HG02973 (cell line): ENCODE data around the gene DLK1.

Source experiments
- ATAC-seq: cut with Tn5 transposase; IDR thresholded peaks from one replicate; pipeline ENCODE4 v1.9.1; 2021; ENCODE audit warnings: moderate library complexity; ENCODE audit not compliant: unreplicated experiment

The DLK1 gene

DNA sequence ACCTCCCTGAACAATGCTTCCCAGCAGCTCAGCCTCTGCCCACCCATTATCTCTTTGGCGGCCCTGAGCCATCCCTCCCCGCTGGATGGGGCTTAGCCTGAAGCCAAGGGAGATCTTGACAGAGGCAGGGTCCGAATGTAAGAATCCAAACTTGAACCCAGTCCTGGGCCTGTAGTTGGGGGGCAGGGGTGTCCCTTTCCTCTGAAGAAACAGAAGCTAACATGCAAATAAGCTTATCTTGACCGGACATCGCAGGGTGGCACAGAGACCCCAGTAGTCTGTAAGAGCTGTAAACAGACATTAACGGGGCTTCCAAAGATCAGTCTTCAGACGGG, 6.0 kb downstream of the DLK1 start:
- no peak for ATAC-seq

DNA sequence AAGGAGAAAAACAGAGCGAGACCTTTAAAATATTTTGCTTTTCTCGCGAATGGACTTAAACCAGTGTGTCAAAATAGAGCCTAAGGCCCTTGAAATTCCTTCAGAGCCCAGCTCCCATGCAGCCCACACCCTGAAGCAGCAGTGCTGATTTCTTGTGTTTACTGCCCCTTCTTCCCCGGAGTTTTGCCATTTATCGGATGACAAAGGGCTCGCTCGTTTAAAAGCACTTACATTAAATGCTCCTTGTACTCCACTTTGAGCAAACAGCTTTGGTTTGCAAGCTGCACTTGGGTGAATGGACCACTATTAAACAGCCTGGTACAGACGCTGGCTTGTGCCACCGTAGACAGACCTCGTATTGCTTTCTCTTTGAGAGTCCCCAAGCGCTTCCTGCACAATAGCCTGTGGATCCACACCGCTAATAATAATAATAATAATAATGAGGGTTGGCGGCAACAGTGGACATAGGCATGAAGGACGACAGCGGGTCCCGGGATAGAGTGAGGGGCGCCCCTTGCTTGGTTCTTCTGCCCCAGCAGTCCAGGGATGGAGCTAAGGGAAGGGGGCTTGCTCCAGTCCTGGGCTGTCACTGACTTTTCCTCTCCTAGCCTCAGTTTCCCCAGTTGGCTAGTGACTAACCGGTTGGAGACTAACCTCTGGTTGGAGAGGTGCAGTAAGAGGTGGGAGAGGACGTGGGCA, 6.6 kb downstream of the DLK1 start:
- ATAC-seq = no peak

DNA sequence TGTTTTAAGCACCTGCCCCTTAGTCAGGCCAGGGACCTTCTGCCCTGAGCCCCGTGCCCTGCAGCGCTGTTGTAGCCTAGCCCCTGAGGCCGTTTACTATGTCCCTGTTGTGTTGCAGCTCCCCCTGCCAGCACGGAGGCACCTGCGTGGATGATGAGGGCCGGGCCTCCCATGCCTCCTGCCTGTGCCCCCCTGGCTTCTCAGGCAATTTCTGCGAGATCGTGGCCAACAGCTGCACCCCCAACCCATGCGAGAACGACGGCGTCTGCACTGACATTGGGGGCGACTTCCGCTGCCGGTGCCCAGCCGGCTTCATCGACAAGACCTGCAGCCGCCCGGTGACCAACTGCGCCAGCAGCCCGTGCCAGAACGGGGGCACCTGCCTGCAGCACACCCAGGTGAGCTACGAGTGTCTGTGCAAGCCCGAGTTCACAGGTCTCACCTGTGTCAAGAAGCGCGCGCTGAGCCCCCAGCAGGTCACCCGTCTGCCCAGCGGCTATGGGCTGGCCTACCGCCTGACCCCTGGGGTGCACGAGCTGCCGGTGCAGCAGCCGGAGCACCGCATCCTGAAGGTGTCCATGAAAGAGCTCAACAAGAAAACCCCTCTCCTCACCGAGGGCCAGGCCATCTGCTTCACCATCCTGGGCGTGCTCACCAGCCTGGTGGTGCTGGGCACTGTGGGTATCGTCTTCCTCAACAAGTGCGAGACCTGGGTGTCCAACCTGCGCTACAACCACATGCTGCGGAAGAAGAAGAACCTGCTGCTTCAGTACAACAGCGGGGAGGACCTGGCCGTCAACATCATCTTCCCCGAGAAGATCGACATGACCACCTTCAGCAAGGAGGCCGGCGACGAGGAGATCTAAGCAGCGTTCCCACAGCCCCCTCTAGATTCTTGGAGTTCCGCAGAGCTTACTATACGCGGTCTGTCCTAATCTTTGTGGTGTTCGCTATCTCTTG, 7.6 kb downstream of the DLK1 start:
- ATAC-seq = no peak

DNA sequence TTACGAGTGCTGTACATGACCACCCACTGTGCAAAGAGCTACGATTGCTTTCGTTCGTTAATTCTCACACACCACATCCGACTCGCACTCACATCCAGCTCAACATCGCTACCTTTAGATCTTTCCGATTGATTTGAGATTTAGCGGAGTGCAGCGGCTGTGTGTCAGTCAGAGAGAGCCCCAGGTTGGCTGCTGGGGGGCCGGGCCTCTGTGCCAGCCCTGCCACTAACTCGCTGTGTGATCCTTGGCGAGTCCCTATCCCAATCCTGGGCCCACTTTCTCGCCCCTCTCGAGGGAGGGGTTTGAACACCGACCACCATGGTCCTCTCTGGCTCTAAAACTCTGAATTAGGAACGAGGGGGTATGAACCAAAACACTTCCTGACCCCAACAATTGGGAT, 8.6 kb downstream of the DLK1 start:
- ATAC-seq = no peak

DNA sequence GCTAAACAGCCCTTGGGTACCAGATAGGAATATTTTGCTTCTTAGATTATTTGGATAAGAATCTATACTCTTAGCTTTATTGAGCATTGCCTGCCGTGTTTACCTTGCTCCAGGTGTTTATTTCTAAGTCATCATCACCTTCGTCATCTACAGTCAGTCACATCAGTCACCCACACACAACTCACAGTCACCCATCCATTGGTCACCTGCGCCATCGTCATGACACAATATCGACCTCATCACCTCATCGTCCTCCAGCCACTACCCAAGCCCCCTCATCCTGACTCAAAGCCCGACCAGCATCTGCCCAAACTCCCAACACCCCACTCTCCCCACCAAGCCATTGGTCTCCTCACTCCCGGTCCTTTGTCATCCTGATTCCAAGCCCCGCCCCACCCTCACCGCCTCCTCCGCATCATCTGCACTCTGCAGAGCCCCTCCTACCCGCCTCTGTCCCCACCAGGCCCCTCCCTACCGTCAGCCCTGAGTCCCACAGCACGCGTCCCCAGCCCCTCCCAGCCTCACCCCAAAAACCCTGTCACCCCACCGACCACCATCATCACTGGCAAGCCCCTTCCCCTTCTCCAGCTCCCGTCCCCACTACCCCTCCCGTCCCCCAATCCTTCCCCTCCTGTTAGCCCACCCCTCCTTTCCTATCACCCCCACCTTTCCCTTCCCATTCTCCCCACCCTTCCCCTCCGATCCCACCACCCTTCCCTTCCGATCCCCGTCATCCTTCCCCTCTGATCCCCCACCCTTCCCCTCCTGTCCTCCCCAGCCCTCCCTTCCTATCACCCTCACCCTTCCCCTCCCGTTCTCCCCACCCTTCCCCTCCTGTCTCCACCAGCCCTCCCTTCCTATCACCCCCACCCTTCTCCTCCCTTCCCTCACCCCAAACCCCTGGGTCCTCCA, 9.8 kb downstream of the DLK1 start:
- ATAC-seq = no peak

DNA sequence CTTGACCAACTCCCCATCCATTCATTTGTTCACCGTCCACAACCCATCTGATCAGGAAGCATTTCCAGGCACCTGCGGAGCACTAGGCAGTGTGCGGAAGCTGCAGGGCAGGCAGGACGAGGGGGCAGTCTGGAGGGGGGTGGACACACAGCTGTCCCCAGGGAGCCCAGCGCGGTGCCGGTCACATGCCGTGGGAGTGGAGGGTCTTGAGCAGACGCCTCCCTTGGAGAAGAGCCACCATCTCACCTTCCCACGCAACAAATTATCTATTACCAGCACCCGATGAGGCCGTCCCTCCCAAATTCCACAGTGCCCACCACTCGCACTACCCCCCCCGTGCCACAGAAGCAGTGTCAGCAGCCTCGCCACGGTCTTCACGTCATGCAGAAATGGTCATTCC, 10.8 kb downstream of the DLK1 start:
- no peak for ATAC-seq

DNA sequence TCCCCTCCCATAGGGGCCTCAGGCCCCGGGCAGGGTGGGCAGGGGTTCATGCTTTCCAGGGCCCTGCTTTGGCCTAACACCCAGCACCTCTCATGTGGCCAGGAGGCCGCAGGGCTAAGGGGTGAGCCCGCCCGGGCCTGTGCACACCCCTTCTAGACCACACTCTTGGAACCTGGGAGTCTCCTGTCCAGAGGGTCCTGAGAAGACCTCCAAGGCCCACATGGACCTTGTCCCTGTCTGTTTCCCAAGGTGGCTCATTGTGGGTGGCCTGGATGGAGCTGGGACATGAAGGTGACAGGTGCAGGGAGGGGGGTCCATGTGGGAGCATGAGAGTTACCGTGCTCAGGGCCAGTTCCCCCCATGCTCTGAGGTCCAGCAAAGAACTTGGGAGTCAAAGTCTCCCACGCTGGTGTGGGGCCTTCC, 11.6 kb downstream of the DLK1 start:
- ATAC-seq = no peak

DNA sequence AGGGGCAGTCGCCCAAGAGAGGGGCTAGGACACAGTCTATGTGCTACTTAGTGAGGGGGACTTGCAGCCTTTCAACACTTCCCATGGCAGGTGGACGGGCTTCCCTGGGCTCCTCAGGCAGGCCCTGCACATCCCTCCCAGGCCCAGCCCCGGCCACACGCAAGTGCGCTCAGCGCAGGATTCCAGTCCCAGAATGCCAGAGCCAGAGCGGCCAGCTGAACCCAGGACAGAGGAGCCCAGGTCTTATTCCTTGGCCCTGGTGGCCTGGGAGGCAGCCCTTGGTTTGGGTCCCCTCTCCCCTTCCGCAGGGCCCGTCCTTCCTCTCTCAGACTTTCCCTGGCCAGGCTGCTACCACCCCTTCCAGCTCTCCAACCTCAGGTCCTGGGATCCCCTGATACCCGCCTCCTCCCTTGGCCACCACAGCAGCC, 12.0 kb downstream of the DLK1 start:
- no peak for ATAC-seq

DNA sequence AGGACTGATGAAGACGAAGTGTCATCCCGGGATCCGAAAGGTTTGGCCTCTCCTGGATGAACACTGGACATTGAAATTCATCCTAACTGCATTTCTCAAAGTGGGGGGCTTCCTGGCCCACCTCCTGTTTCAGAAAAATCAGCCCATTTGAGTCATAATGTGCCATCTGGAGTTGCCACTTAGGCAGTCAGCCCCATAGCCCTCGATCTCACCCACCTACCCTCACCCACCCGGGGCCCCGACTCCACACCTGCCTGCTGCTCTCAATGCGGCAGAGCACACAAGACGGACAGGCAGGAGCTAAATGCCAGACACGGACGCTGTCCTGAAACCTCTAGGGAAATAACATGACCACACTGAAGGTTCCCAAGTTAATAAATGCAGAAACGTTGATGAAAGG, 12.6 kb downstream of the DLK1 start:
- ATAC-seq = no peak

DNA sequence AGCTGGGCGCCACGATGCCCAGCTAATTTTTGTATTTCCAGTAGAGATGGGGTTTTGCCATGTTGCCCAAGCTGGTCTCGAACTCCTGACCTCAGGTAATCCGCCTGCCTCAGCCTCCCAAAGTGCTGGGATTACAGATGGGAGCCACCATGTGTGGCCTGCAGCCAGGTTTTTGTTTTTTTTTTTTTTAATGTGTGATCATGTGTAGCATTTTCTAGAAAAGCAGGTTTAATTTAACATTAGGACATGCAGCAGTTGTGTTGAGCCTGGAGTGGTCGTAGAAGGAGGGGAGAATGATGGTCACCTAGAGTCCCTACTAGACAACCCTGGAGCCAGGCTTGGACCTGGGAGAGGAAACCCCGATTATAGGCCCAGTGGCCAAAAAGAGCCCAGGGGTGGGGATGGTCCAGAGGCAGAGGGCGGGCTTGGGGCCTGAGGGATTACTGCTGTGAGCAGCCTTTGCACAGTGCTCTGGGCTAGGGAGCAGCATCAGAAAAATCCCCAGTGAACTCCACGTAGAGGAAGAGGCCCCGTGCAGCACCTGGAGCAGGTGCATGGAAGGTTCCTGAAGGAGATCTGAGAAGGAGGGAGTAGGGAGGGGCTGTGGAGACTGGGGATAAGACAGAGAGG, 13.6 kb downstream of the DLK1 start:
- ATAC-seq = no peak

DNA sequence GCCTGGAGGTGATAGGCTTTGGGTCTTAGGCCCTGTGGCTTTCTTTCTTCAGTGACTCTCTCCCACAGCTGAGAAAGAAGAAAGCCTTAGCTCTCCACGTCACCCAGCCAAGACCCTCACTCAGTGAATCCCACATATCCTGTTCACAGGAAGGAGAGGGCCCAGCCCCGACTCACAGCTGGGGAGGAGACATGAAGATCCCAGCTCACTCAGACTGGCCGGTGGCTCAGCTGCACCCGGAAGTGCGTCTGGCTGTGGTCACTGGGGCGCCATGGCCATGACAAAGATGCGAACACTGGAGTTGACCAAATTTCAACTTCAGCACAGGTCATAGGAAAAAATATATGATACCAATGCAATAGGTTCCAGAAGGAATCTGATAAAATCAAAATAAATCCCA, 14.2 kb downstream of the DLK1 start:
- no peak for ATAC-seq

DNA sequence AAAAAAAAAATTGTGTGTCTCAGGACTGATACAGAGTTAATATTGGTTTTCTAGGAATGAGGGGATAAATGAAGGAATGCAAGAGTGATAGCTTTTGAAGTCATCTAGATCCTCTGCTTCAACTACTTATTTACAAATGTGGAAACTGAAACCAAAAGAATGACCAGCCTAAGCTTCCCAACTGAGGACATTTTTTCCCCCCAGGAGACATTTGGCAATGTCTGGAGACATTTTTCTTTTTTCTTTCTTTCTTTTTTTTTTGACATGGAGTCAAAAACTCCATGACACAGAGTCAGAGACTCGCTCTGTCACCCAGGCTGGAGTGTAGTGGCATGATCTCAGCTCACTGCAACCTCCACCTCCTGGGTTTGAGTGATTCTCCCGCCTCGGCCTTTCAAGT, 15.3 kb downstream of the DLK1 start:
- no peak for ATAC-seq

DNA sequence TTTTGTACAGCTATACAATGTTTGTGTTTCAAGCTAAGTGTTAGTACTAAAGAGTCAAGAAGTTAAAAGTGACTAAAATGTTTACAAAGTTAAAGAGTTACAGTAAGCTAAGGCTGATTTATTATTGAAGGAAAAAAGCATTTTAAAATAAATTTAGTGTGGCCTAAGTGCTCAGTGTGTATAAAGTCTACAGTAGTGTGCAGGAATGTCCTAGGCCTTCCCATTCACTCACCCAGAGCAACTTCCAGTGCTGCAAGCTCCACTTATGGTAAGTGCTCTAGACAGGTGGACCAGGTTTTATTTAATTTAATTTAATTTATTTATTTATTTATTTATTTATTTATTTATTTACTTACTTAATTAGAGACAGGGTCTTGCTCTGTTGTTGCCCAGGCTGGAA, 19.6 kb downstream of the DLK1 start:
- ATAC-seq = no peak

DNA sequence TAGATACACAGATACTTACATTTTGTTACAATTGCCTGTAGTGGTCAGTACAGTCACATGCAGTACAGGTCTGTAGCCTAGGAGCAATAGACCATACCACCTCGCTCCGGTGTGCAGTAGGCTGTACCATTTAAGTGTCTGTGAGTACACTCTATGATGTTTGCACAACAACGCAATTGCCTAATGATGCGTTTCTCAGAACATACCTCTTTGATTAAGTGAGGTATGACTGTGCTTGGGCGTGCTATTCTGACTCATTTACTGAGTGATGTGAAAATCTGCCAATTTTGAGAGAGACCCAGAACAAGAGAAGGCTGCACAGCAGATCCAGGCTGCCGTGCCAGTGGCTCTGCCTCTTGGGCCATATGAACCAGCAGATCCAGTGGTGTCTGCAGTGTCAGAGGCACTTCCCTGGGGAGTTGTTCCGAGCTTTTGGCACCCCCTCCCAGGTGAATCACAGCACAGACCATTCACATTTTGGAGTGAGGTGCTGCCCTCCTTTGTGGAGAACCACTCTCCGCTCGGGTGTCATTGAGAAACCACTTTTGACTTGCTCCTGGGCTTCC, 20.4 kb downstream of the DLK1 start:
- ATAC-seq = no peak

DNA sequence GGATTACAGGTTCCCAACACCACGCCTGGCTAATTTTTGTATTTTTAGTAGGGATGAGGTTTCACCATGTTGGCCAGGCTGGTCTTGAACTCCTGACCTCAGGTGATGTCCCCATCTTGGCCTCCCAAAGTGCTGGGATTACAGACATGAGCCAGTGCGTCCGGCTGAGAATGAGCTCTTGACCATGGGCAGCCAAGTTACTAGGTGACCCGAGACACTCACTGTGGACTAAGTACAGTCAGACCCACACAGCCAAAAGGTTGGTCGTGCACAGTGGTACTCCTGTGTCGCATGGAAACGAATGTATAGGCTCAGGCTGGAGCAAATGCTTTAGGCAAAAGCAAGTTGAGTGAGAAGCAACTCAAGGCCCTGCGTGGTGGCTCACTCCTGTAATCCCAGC, 21.0 kb downstream of the DLK1 start:
- ATAC-seq = no peak

DNA sequence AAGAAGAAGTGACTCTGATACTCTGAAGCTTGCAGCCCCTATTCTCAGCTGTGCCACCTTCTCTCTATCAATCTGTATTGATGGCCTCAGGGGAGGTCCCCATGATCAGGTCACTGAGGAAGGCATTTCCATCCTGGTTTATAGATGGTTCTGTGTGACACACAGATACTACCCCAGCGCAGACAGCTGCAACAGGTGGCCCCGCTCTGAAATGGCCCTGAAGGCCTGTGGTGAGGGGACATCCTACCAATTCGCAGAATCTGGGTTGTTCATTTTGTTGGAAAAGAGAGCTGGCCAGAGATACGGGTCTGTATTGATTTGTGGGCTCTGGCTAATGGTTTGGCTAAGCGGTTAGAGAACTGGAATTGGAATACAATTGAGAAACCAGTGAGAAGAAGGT, 21.7 kb downstream of the DLK1 start:
- no peak for ATAC-seq

DNA sequence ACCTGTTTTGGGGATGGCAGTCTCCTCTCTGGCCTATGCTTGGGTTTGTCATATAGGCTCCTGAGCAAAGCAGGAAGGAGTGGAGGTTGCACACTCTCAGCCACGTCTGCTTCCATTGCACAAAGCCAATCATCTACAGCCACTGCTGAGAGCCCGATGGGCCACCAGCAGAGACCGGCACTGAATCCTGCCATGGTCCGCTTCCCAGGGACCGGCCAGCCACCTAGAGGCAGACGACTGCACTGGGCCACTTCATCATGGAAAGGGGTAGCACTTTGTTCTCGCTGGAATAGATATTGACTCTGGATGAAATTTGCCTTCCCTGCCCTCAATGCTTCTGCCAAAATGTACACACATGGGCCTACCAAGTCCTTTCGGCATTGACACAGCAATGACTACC, 22.3 kb downstream of the DLK1 start:
- ATAC-seq = no peak

DNA sequence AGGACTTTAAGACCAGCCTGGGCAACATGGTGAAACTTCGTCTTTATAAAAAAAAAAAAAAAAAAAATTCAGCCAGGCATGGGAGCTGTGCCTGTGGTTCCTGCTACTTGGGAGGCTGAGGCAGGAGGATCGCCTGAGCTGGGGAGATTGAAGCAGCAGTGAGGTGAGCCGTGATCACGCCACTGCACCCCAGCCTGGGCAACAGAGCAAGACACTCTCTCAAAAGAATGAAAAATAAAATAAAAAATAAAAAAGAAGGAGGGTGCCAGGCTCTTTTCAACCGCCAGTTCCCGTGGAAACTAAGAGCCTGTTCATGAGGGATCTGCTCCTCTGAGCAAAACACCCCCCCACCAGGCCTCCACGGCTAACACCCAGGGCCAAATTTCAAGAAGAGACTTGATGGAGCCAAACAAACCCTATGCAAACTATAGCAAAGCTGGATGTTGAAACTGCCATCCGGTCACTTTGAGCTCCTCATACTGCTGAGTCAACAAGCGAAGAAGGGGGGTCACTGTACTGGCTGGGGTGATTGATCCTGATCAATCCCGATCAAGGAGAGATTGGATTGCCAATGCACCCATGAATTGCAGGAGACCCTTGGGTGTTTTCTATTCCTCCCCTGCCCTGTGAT, 23.4 kb downstream of the DLK1 start:
- no peak for ATAC-seq

DNA sequence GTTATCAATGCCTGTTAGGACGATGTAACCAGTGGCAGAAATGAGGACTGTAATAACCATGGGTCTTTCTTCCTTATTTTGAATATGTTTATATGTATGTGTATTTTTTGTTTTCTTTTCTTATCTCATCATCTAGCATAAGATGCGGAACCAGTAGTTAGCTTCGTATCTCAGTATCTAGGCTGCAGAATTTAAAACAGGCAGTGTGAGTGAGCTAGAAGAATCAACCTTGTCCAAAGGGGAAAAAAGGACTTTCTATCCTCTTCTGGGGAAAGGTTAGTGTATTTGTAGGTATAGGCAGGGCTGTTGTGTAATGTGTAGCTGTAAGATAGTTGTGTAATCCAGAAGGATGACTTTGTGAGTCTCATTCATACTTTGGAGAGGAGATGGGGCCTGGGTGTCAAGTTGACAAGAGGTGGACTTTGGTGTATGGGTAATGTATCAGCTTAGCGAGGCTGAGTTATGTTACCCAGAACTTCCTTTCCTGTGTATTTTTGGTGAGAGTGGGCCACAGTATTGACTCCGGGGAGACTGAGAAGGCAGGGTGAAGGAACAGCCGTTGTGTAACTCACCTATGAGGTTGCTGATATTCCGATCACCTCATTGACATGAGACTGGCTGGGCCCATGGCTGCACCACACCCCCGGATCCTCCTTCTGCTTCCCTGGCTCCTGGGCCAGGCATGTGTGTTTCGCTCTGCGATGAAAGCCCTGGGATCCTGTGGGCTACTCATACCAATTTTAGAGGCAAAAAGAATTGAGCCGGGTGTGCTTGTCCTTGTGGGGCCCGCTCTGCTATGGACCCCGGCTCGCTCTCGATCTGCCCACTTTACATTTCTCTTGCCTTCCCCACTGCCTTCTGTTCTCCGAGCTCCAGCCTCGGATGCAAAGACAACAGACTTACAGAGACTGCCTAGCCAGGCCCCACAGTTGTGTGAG, 24.3 kb downstream of the DLK1 start:
- no peak for ATAC-seq
